HepG2 (cell line): ENCODE data around the gene PTPN18. TPM values are rescaled to one million over a fixed set of nuclear protein-coding genes. Genes with fewer than 3 reads are reported as not detected.

Experiments used
- NBN ChIP-seq: fragments of 450-650 bp; conservative IDR thresholded peaks from 2 replicates; pipeline ENCODE4 v1.6.1; 2017
- NFE2L1 ChIP-seq: sonication (generic); formaldehyde crosslinking; IDR thresholded peaks from 2 replicates; pipeline ENCODE4 v1.4.0; 2020; ENCODE audit warnings: missing genetic modification reagents, mild to moderate bottlenecking, borderline replicate concordance
- NFKB2 ChIP-seq: sonication (generic); formaldehyde crosslinking; IDR thresholded peaks from 2 replicates; pipeline ENCODE4 v1.4.0; 2020; ENCODE audit warnings: missing genetic modification reagents, borderline replicate concordance
- NFYC ChIP-seq: IDR thresholded peaks from 2 replicates; pipeline ENCODE4 v1.6.1; 2016; ENCODE audit warnings: missing genetic modification reagents, missing compliant biosample characterization
- NR2C2 ChIP-seq: sonication (generic); formaldehyde crosslinking; IDR thresholded peaks from 2 replicates; pipeline ENCODE4 v1.4.0; 2020; ENCODE audit warnings: missing genetic modification reagents, mild to moderate bottlenecking, moderate library complexity, borderline replicate concordance
- RCOR2 ChIP-seq: IDR thresholded peaks from 2 replicates; pipeline ENCODE4 v1.6.1; 2016; ENCODE audit warnings: missing biosample characterization, missing genetic modification reagents
- REPIN1 ChIP-seq: sonication (generic); formaldehyde crosslinking; IDR thresholded peaks from 2 replicates; pipeline ENCODE4 v1.8.0; 2022; ENCODE audit warnings: missing genetic modification reagents, low read depth, mild to moderate bottlenecking, borderline replicate concordance
- REXO4 ChIP-seq: sonication (generic); formaldehyde crosslinking; IDR thresholded peaks from 2 replicates; pipeline ENCODE4 v1.8.0; 2022; ENCODE audit warnings: missing genetic modification reagents, mild to moderate bottlenecking, borderline replicate concordance
- SUZ12 ChIP-seq: fragments of 150-350 bp; IDR thresholded peaks from 2 replicates; pipeline ENCODE4 v1.6.1; 2014; ENCODE audit warnings: low read depth, low read length
- TGIF2 ChIP-seq: IDR thresholded peaks from 2 replicates; pipeline ENCODE4 v1.6.1; 2016; ENCODE audit warnings: control low read depth, missing compliant biosample characterization
- YEATS2 ChIP-seq: sonication (generic); formaldehyde crosslinking; IDR thresholded peaks from 2 replicates; pipeline ENCODE4 v1.4.0; 2020; ENCODE audit warnings: missing genetic modification reagents, borderline replicate concordance
- ZFP90 ChIP-seq: sonication (generic); formaldehyde crosslinking; IDR thresholded peaks from 2 replicates; pipeline ENCODE4 v1.8.0; 2022; ENCODE audit warnings: missing genetic modification reagents, mild to moderate bottlenecking, inconsistent platforms, borderline replicate concordance
- ZNF282 ChIP-seq: fragments of 450-650 bp; IDR thresholded peaks from 2 replicates; pipeline ENCODE4 v1.6.1; 2018; ENCODE audit not compliant: partially characterized antibody
- ZNF292 ChIP-seq: sonication (generic); formaldehyde crosslinking; IDR thresholded peaks from 2 replicates; pipeline ENCODE4 v1.8.1; 2022; ENCODE audit warnings: mild to moderate bottlenecking, low read depth, missing genetic modification reagents, borderline replicate concordance
- ZNF331 ChIP-seq: sonication (generic); formaldehyde crosslinking; IDR thresholded peaks from 2 replicates; pipeline ENCODE4 v1.4.0; 2020; ENCODE audit warnings: missing genetic modification reagents
- ZNF562 ChIP-seq: sonication (generic); formaldehyde crosslinking; IDR thresholded peaks from 2 replicates; pipeline ENCODE4 v1.8.0; 2022; ENCODE audit warnings: missing genetic modification reagents, borderline replicate concordance
- ZNF598 ChIP-seq: sonication (generic); formaldehyde crosslinking; IDR thresholded peaks from 2 replicates; pipeline ENCODE4 v1.5.1; 2020; ENCODE audit warnings: mild to moderate bottlenecking, missing genetic modification reagents, borderline replicate concordance
- ZNF772 ChIP-seq: sonication (generic); formaldehyde crosslinking; IDR thresholded peaks from 2 replicates; pipeline ENCODE4 v1.5.0; 2020; ENCODE audit warnings: mild to moderate bottlenecking, missing genetic modification reagents
- ZNF790 ChIP-seq: sonication (generic); formaldehyde crosslinking; IDR thresholded peaks from 2 replicates; pipeline ENCODE4 v1.8.0; 2022; ENCODE audit warnings: missing genetic modification reagents, mild to moderate bottlenecking, borderline replicate concordance
- ZSCAN31 ChIP-seq: sonication (generic); formaldehyde crosslinking; IDR thresholded peaks from 2 replicates; pipeline ENCODE4 v1.5.0; 2020; ENCODE audit warnings: low read depth, mild to moderate bottlenecking, missing genetic modification reagents
- polyA plus RNA-seq, 8 experiments: library from polyadenylated mRNA; depleted of rRNA in 3 of 8; stranded (reverse) in 7 of 8; unstranded in 1 of 8; fragments of >200 nt; fragmentation: Illumina TruSeq in 4 of 8; extraction: Trizol in 4 of 8; gene quantifications; 2 replicates each; pipeline versions ENCODE4 v1.2.1 to v1.2.3, GENCODE V29; 2011 to 2016; ENCODE audit warnings: low read depth in 4 of 8, missing spikeins in 1 of 8, mixed read lengths in 1 of 8; ENCODE audit not compliant: insufficient read depth in 1 of 8
- total RNA-seq, 5 experiments: library from RNA; depleted of rRNA; stranded (reverse); fragments of >200 nt; fragmentation: Illumina TruSeq; extraction: Trizol; gene quantifications; 2 replicates each; pipeline ENCODE4 v1.2.3, GENCODE V29; 2016; ENCODE audit warnings: low read depth in 1 of 5
- TF ChIP-seq, protein P1 (sequence below): sonication (generic); formaldehyde crosslinking; IDR thresholded peaks from 2 replicates; pipeline ENCODE4 v1.4.0; 2020; ENCODE audit warnings: missing genetic modification reagents
- TF ChIP-seq, protein P2 (sequence below): sonication (generic); formaldehyde crosslinking; IDR thresholded peaks from 2 replicates; pipeline ENCODE4 v1.5.0; 2020; ENCODE audit warnings: missing genetic modification reagents, mild to moderate bottlenecking, borderline replicate concordance

PTPN18 gene
- total and polyA plus RNA-seq, 2 of the 13 experiments (the other 11 are each of a cell fraction or from before 2014, with no cell fraction given) = 14.8 to 39.6 TPM

DNA sequence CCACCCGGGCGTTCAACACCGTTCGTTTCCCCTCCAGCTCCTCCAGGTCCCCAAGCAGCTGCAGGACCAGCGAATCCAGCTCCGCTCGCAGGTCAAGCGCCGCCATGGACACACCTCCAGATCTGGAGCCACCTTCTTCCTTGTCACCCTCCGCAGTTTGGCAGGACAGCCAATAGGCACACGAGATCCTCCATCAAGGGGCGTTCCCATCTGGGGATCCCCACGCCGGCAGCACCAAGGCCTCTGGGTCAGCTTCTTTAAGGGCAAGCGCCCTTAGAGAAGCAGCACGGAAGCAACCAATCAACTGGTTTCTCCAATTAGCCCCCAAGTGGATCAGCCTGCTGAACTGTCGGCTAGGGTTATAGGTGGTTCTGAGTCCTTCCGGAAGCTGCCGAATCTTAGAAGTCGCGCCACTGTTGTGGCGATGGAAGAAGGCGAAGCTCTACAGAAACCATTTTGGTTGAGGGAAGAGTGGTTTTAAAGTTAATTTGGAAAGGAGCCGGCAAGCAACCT lies 13.8 kb upstream of the PTPN18 start (continued):
- no peak; the same call in 1 of the 2 replicates for TF ChIP-seq ZNF598 (CRISPR knock-in tag)
- no peak for TF ChIP-seq NR2C2 (CRISPR knock-in tag)
- peak; percentile 80 for TF ChIP-seq NFYC (CRISPR knock-in tag)
- TF ChIP-seq REPIN1 (CRISPR knock-in tag) = no peak; the same call in 1 of the 2 replicates
- no peak; the same call in 1 of the 2 replicates for TF ChIP-seq NFKB2 (CRISPR knock-in tag)
- no peak for TF ChIP-seq NFE2L1 (CRISPR knock-in tag)
- TF ChIP-seq, protein P1, sequence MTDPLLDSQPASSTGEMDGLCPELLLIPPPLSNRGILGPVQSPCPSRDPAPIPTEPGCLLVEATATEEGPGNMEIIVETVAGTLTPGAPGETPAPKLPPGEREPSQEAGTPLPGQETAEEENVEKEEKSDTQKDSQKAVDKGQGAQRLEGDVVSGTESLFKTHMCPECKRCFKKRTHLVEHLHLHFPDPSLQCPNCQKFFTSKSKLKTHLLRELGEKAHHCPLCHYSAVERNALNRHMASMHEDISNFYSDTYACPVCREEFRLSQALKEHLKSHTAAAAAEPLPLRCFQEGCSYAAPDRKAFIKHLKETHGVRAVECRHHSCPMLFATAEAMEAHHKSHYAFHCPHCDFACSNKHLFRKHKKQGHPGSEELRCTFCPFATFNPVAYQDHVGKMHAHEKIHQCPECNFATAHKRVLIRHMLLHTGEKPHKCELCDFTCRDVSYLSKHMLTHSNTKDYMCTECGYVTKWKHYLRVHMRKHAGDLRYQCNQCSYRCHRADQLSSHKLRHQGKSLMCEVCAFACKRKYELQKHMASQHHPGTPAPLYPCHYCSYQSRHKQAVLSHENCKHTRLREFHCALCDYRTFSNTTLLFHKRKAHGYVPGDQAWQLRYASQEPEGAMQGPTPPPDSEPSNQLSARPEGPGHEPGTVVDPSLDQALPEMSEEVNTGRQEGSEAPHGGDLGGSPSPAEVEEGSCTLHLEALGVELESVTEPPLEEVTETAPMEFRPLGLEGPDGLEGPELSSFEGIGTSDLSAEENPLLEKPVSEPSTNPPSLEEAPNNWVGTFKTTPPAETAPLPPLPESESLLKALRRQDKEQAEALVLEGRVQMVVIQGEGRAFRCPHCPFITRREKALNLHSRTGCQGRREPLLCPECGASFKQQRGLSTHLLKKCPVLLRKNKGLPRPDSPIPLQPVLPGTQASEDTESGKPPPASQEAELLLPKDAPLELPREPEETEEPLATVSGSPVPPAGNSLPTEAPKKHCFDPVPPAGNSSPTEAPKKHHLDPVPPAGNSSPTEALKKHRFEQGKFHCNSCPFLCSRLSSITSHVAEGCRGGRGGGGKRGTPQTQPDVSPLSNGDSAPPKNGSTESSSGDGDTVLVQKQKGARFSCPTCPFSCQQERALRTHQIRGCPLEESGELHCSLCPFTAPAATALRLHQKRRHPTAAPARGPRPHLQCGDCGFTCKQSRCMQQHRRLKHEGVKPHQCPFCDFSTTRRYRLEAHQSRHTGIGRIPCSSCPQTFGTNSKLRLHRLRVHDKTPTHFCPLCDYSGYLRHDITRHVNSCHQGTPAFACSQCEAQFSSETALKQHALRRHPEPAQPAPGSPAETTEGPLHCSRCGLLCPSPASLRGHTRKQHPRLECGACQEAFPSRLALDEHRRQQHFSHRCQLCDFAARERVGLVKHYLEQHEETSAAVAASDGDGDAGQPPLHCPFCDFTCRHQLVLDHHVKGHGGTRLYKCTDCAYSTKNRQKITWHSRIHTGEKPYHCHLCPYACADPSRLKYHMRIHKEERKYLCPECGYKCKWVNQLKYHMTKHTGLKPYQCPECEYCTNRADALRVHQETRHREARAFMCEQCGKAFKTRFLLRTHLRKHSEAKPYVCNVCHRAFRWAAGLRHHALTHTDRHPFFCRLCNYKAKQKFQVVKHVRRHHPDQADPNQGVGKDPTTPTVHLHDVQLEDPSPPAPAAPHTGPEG = no peak
- TF ChIP-seq SUZ12 = no peak
- no peak for TF ChIP-seq REXO4 (CRISPR knock-in tag)
- no peak; the same call in 1 of the 2 replicates for TF ChIP-seq ZNF331
- no peak for TF ChIP-seq ZSCAN31 (CRISPR knock-in tag)
- TF ChIP-seq RCOR2 (CRISPR knock-in tag) = no peak; the same call in 1 of the 2 replicates
- TF ChIP-seq ZFP90 (CRISPR knock-in tag) = no peak; the same call in 1 of the 2 replicates
- no peak for TF ChIP-seq TGIF2 (CRISPR knock-in tag)
- no peak for TF ChIP-seq ZNF790 (CRISPR knock-in tag)
- no peak for TF ChIP-seq ZNF282
- no peak for TF ChIP-seq YEATS2
- TF ChIP-seq, protein P2, sequence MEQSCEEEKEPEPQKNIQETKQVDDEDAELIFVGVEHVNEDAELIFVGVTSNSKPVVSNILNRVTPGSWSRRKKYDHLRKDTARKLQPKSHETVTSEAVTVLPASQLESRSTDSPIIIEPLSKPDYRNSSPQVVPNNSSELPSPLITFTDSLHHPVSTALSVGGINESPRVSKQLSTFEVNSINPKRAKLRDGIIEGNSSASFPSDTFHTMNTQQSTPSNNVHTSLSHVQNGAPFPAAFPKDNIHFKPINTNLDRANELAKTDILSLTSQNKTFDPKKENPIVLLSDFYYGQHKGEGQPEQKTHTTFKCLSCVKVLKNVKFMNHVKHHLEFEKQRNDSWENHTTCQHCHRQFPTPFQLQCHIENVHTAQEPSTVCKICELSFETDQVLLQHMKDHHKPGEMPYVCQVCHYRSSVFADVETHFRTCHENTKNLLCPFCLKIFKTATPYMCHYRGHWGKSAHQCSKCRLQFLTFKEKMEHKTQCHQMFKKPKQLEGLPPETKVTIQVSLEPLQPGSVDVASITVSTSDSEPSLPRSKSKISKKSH (CRISPR knock-in tag) = no peak; the same call in 1 of the 2 replicates
- TF ChIP-seq NBN = no peak
- TF ChIP-seq ZNF772 = no peak
- TF ChIP-seq ZNF562 (CRISPR knock-in tag) = no peak
- TF ChIP-seq ZNF292 (CRISPR knock-in tag) = no peak
